Astrocyte of the spinal cord (primary cell): ENCODE measurements around the gene UTP15.

Experiments
- DNase-seq: peaks from one replicate; pipeline ENCODE4 v3.0.0; 2011; ENCODE audit warnings: low read depth, low spot score
- H3K4me3 ChIP-seq: 2 replicates; pipeline ENCODE4 v1.5.1; 2011; ENCODE audit warnings: low read depth, mild to moderate bottlenecking, low read length, moderate library complexity
- CTCF ChIP-seq: IDR thresholded peaks from 2 replicates; pipeline ENCODE4 v1.5.1; 2012; ENCODE audit warnings: low read depth, mild to moderate bottlenecking, low read length, inconsistent platforms
- in situ Hi-C: cut with HindIII; loops from 2 replicates; pipeline ENCODE4 v1.10.0; 2017; ENCODE audit warnings: low sequenced_read_pairs

The UTP15 gene

DNA sequence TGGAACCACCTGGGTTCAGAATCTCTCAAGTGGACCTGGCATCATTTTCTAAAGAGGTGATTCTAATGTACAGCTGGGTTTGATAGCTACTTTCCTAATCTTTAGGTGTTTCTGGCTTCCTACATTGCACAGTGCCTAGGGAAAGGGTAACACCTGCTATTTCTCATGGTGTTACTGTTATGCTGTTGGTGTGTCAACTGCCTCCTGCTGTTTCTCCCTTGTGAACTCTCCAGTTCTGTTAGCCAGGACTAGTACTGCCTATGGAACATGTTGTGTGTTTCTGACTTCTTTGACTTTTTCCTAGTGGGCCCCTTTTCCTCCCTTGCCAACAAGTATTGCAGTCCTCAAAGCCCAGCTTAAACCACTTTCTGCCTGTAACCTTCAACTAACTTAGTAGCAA is 66.0 kb downstream of the UTP15 start:
- in situ Hi-C loops: no loop called here
- no peak overlapping the region for H3K4me3 ChIP-seq
- no peak for DNase-seq
- TF ChIP-seq CTCF: no peak
